DMS 273 treated with DMSO at 0.1 percent for 48 hours (cell line): ENCODE measurements around the gene TNS2.

Experiments used
- DNase-seq: peaks from one replicate; lab custom pipeline; 2025; lab: John Stamatoyannopoulos, UW

The TNS2 gene

GRCh38 chr12:53113951-53114350 is 64.1 kb downstream of the TNS2 start:
- DNase-seq: no peak
